Neuronal stem cell (in vitro differentiated cells): ENCODE measurements around the gene KIAA0586.
"Not testable (repeated sequence)": the region's sequence is repeated elsewhere in the genome, so short reads cannot be mapped to it uniquely, and the experiment has no call there.

Experiments
- DNase-seq: peaks from one replicate; pipeline ENCODE4 v3.0.0-alpha.2; 2013; ENCODE audit warnings: low spot score
- H2AFZ ChIP-seq: one replicate; pipeline ENCODE4 v1.6.1; 2013; ENCODE audit warnings: mild to moderate bottlenecking, low read length, inconsistent platforms
- H2AK5ac ChIP-seq: 2 replicates; pipeline ENCODE4 v1.6.1; 2013; ENCODE audit warnings: low read depth, mild to moderate bottlenecking, inconsistent platforms, low read length, moderate library complexity, mixed read lengths
- H2BK120ac ChIP-seq: 2 replicates; pipeline ENCODE4 v1.6.1; 2013; ENCODE audit warnings: low read depth, mild to moderate bottlenecking, inconsistent platforms, low read length, moderate library complexity, mixed read lengths
- H2BK12ac ChIP-seq: one replicate; pipeline ENCODE4 v1.6.1; 2013; ENCODE audit warnings: low read length, inconsistent platforms
- H2BK15ac ChIP-seq: 2 replicates; pipeline ENCODE4 v1.6.1; 2013; ENCODE audit warnings: mild to moderate bottlenecking, low read length, inconsistent platforms, mixed read lengths
- H2BK5ac ChIP-seq: one replicate; pipeline ENCODE4 v1.6.1; 2013; ENCODE audit warnings: inconsistent platforms, mild to moderate bottlenecking, low read length, moderate library complexity
- H3K14ac ChIP-seq: one replicate; pipeline ENCODE4 v1.6.1; 2013; ENCODE audit warnings: low read length, inconsistent platforms
- H3K18ac ChIP-seq: 2 replicates; pipeline ENCODE4 v1.6.1; 2013; ENCODE audit warnings: low read length, inconsistent platforms
- H3K23ac ChIP-seq: 2 replicates; pipeline ENCODE4 v1.6.1; 2013; ENCODE audit warnings: low read depth, mild to moderate bottlenecking, mixed read lengths, low read length, inconsistent platforms; ENCODE audit not compliant: poor library complexity
- H3K27ac ChIP-seq: replicated peaks from 3 replicates; pipeline ENCODE4 v1.5.1; 2013; ENCODE audit warnings: low read length, inconsistent platforms
- H3K27me3 ChIP-seq, 3 experiments: 2 replicates each; pipeline ENCODE4 v1.6.1; 2013; ENCODE audit warnings: low read length in 3 of 3, mild to moderate bottlenecking in 2 of 3, inconsistent platforms in 1 of 3, low read depth in 1 of 3, mixed read lengths in 1 of 3, moderate library complexity in 1 of 3; ENCODE audit not compliant: control insufficient read depth in 3 of 3, insufficient read depth in 3 of 3
- H3K36me3 ChIP-seq, 2 donors: replicated peaks in 1 of 2; 2 replicates each; pipeline ENCODE4 v1.6.1; 2013; ENCODE audit warnings: low read length in 2 of 2; ENCODE audit not compliant: control insufficient read depth in 2 of 2, insufficient read depth in 2 of 2
- H3K4ac ChIP-seq: 2 replicates; pipeline ENCODE4 v1.6.1; 2013; ENCODE audit warnings: inconsistent platforms, mild to moderate bottlenecking, low read length, moderate library complexity
- H3K4me1 ChIP-seq, 2 donors: 1 replicate in 1 of 2; 2 replicates in 1 of 2; pipeline ENCODE4 v1.6.1; 2013; ENCODE audit warnings: low read length in 2 of 2, low read depth in 1 of 2; ENCODE audit not compliant: control insufficient read depth in 2 of 2, insufficient read depth in 1 of 2
- H3K4me2 ChIP-seq: one replicate; pipeline ENCODE4 v1.6.1; 2013; ENCODE audit warnings: mild to moderate bottlenecking, low read length, inconsistent platforms; ENCODE audit not compliant: insufficient read depth, poor library complexity, severe bottlenecking
- H3K4me3 ChIP-seq, 2 donors: 2 replicates each; pipeline ENCODE4 v1.5.1; 2013; ENCODE audit warnings: low read length in 2 of 2, mild to moderate bottlenecking in 2 of 2, inconsistent platforms in 1 of 2, moderate library complexity in 1 of 2
- H3K79me1 ChIP-seq: one replicate; pipeline ENCODE4 v1.6.1; 2013; ENCODE audit warnings: low read depth, mild to moderate bottlenecking, inconsistent platforms, low read length, moderate library complexity
- H3K9ac ChIP-seq: one replicate; pipeline ENCODE4 v1.6.1; 2013; ENCODE audit warnings: mild to moderate bottlenecking, low read depth, low read length, inconsistent platforms; ENCODE audit not compliant: poor library complexity
- H3K9me3 ChIP-seq, 2 donors: replicated peaks in 1 of 2; 2 replicates each; pipeline versions ENCODE3 to v1.6.1; 2013; ENCODE audit warnings: low read length in 2 of 2, mild to moderate bottlenecking in 2 of 2, inconsistent platforms in 1 of 2, low read depth in 1 of 2, mixed read lengths in 1 of 2, moderate library complexity in 1 of 2; ENCODE audit not compliant: control insufficient read depth in 2 of 2, insufficient read depth in 1 of 2
- H4K8ac ChIP-seq: one replicate; pipeline ENCODE4 v1.6.1; 2013; ENCODE audit warnings: low read depth, mild to moderate bottlenecking, inconsistent platforms, low read length, moderate library complexity
- H4K91ac ChIP-seq: one replicate; pipeline ENCODE4 v1.6.1; 2013; ENCODE audit warnings: low read length, low read depth, mild to moderate bottlenecking, inconsistent platforms; ENCODE audit not compliant: poor library complexity
- WGBS, 2 donors: extraction: QIAGEN DNeasy Blood & Tissue Kit; methylation state at CpG; one replicate each; pipeline ENCODE4 v1.1.7; 2013; ENCODE audit warnings: missing lambda C conversion rate in 2 of 2, mixed read lengths in 1 of 2; ENCODE audit not compliant: insufficient read length in 2 of 2, insufficient replicate concordance in 1 of 2; ENCODE audit errors: extremely low coverage in 2 of 2; 5-methylcytosine and 5-hydroxymethylcytosine counted together

The KIAA0586 gene

GRCh38 chr14:58478329-58478728 is 50.8 kb downstream of the KIAA0586 start:
- Histone ChIP-seq H3K9me3 (peaks cover 2 to 11% of the 10 kb centered on the region in 2 donors), H3K36me3 (peaks cover 6 to 88% of the 10 kb centered on the region in 2 donors)
- H2BK12ac ChIP-seq, H3K23ac ChIP-seq, H4K91ac ChIP-seq, H3K27me3 ChIP-seq, H2AK5ac ChIP-seq, H2AFZ ChIP-seq, H3K79me1 ChIP-seq, H3K4me3 ChIP-seq, DNase-seq, H3K4me1 ChIP-seq, H3K4ac ChIP-seq, H2BK120ac ChIP-seq, H2BK5ac ChIP-seq, H3K9ac ChIP-seq, H3K4me2 ChIP-seq, H3K27ac ChIP-seq, H3K14ac ChIP-seq, H3K18ac ChIP-seq, H4K8ac ChIP-seq, H2BK15ac ChIP-seq: not testable (repeated sequence)
- no CpG with 5 or more reads among the region's 5 CpGs for WGBS, 2 donors

GRCh38 chr14:58479975-58480374 is 52.5 kb downstream of the KIAA0586 start:
- Histone ChIP-seq H3K14ac (no peak overlapping the region), H3K36me3 (peaks cover 5 to 84% of the 10 kb centered on the region in 2 donors), H2AK5ac (no peak overlapping the region), H3K9me3 (peaks cover 1 to 4% of the 10 kb centered on the region in 2 donors), H4K91ac (no peak overlapping the region), H3K27ac (no peak overlapping the region), H3K4ac (no peak overlapping the region), H4K8ac (no peak overlapping the region), H3K4me3 (no peak overlapping the region), H3K9ac (no peak overlapping the region), H2BK12ac (no peak overlapping the region), H3K4me2 (no peak overlapping the region), H3K23ac (no peak overlapping the region), H3K18ac (no peak overlapping the region), H2BK5ac (no peak overlapping the region), H3K27me3 (no peaks in the 10 kb centered on the region), H2AFZ (no peak overlapping the region), H2BK15ac (no peak overlapping the region), H2BK120ac (no peak overlapping the region), H3K79me1 (no peaks in the 10 kb centered on the region), H3K4me1 (no peaks in the 10 kb centered on the region)
- WGBS, 2 donors: 100% methylated on average over 1 of the region's 1 CpG; no CpG with 5 or more reads in 1 of the 2 donors
- no peak for DNase-seq

- no peaks in the 10 kb centered on the region for H3K79me1 ChIP-seq
- no peak overlapping the region for H3K18ac ChIP-seq
- no peak overlapping the region for H2AK5ac ChIP-seq
- no peak overlapping the region for H4K8ac ChIP-seq
- H3K4me3 ChIP-seq: no peak overlapping the region
- H2BK5ac ChIP-seq: no peak overlapping the region
- WGBS, 2 donors: no CpG with 5 or more reads among the region's 1 CpG
- H3K4me1 ChIP-seq: no peaks in the 10 kb centered on the region
- H3K27me3 ChIP-seq: no peaks in the 10 kb centered on the region
- H2BK15ac ChIP-seq: no peak overlapping the region
- no peak overlapping the region for H3K9ac ChIP-seq
- DNase-seq: no peak
- H3K23ac ChIP-seq: no peak overlapping the region
- H3K4me2 ChIP-seq: no peak overlapping the region
- H2AFZ ChIP-seq: no peak overlapping the region
- no peak overlapping the region for H3K4ac ChIP-seq
- peaks cover 0 to 3% of the 10 kb centered on the region in 2 donors for H3K9me3 ChIP-seq
- H3K36me3 ChIP-seq: peaks cover 6 to 84% of the 10 kb centered on the region in 2 donors
- H2BK120ac ChIP-seq: no peak overlapping the region
- H2BK12ac ChIP-seq: no peak overlapping the region
- no peak overlapping the region for H3K14ac ChIP-seq
- H3K27ac ChIP-seq: no peak overlapping the region
- H4K91ac ChIP-seq: no peak overlapping the region
Observed at GRCh38 chr14:58484176-58484575, 56.7 kb downstream of the KIAA0586 start.

- no peak overlapping the region for H2BK5ac ChIP-seq
- H3K9me3 ChIP-seq: peaks cover 0 to 3% of the 10 kb centered on the region in 2 donors
- no peak overlapping the region for H3K27ac ChIP-seq
- no CpG with 5 or more reads among the region's 1 CpG for WGBS, 2 donors
- H2AK5ac ChIP-seq: no peak overlapping the region
- H3K18ac ChIP-seq: no peak overlapping the region
- no peaks in the 10 kb centered on the region for H3K79me1 ChIP-seq
- H2BK120ac ChIP-seq: no peak overlapping the region
- no peak overlapping the region for H4K8ac ChIP-seq
- H4K91ac ChIP-seq: no peak overlapping the region
- no peak overlapping the region for H3K4me2 ChIP-seq
- H3K14ac ChIP-seq: no peak overlapping the region
- H2BK15ac ChIP-seq: no peak overlapping the region
- no peak overlapping the region for H3K23ac ChIP-seq
- peaks cover 4 to 92% of the 10 kb centered on the region in 2 donors for H3K36me3 ChIP-seq
- H3K4me1 ChIP-seq: no peaks in the 10 kb centered on the region
- no peaks in the 10 kb centered on the region for H3K27me3 ChIP-seq
- no peak overlapping the region for H3K4ac ChIP-seq
- H2BK12ac ChIP-seq: no peak overlapping the region
- no peak overlapping the region for H3K9ac ChIP-seq
- H3K4me3 ChIP-seq: no peak overlapping the region
- H2AFZ ChIP-seq: no peak overlapping the region
- no peak for DNase-seq
Observed at GRCh38 chr14:58488550-58488949, 61.0 kb downstream of the KIAA0586 start.
